OCI-LY7 (cell line): Measurements from ENCODE around the gene TALDO1. TPM values are rescaled to one million over a fixed set of nuclear protein-coding genes. Genes with fewer than 3 reads are reported as not detected.

ENCODE experiments used
- BruUV-seq: library from RNA; stranded (reverse); fragments of 400-500 nt; replicated peaks from 2 replicates; lab custom pipeline; 2021; lab: Mats Ljungman, UMichigan
- CTCF ChIA-PET: fragments of 300-600 bp; sonication (Branson Sonifier 250); formaldehyde crosslinking; loops from one replicate; lab custom pipeline; 2022; ENCODE audit warnings: antibody characterized with exemption; ENCODE audit not compliant: unreplicated experiment; lab: Charles Lee
- POLR2A ChIA-PET: fragments of 300-600 bp; sonication (Branson Sonifier 250); formaldehyde crosslinking; loops from one replicate; lab custom pipeline; 2022; ENCODE audit warnings: antibody characterized with exemption; lab: Charles Lee
- DNase-seq: peaks from one replicate; pipeline ENCODE4 v3.0.0-alpha.2; 2015; ENCODE audit warnings: low spot score
- H2AFZ ChIP-seq: fragments of 200-600 bp; sonication (generic), shearing (Covaris generic); 2 replicates; pipeline ENCODE4 v1.6.1; 2014; ENCODE audit warnings: mild to moderate bottlenecking, antibody characterized with exemption, low read length, moderate library complexity
- H3K27ac ChIP-seq: fragments of 200-600 bp; sonication (generic); 2 replicates; pipeline ENCODE4 v1.5.1; 2014; ENCODE audit warnings: mixed run types, low read depth, mild to moderate bottlenecking, moderate library complexity, low read length, inconsistent platforms; ENCODE audit not compliant: poor library complexity, severe bottlenecking
- H3K36me3 ChIP-seq: fragments of 200-600 bp; sonication (generic); 2 replicates; pipeline ENCODE4 v1.6.1; 2014; ENCODE audit warnings: mild to moderate bottlenecking, antibody characterized with exemption, low read length, moderate library complexity, mixed read lengths; ENCODE audit not compliant: insufficient read depth
- H3K4me1 ChIP-seq: fragments of 200-600 bp; sonication (generic); 2 replicates; pipeline ENCODE4 v1.5.1; 2014; ENCODE audit warnings: mild to moderate bottlenecking, low read length; ENCODE audit not compliant: insufficient read depth, poor library complexity, severe bottlenecking
- H3K4me2 ChIP-seq: fragments of 200-600 bp; sonication (generic); 2 replicates; pipeline ENCODE4 v1.6.1; 2014; ENCODE audit warnings: mild to moderate bottlenecking, low read length
- H3K4me3 ChIP-seq: fragments of 200-600 bp; sonication (generic); 2 replicates; pipeline ENCODE4 v1.5.1; 2014; ENCODE audit warnings: mild to moderate bottlenecking, low read depth, low read length; ENCODE audit not compliant: poor library complexity, severe bottlenecking
- H3K79me2 ChIP-seq: fragments of 200-600 bp; sonication (generic); 2 replicates; pipeline ENCODE4 v1.6.1; 2016; ENCODE audit warnings: low read depth, mild to moderate bottlenecking, low read length, moderate library complexity, mixed read lengths; ENCODE audit not compliant: insufficient read depth
- H3K9me2 ChIP-seq: fragments of 200-600 bp; sonication (generic); 2 replicates; pipeline ENCODE4 v1.6.1; 2016; ENCODE audit warnings: mild to moderate bottlenecking, low read length, mixed read lengths; ENCODE audit not compliant: insufficient read depth
- H3K9me3 ChIP-seq: fragments of 200-600 bp; sonication (generic); 2 replicates; pipeline ENCODE4 v1.6.1; 2014; ENCODE audit warnings: mild to moderate bottlenecking, mixed run types, low read length, mixed read lengths
- H4K20me1 ChIP-seq: fragments of 200-600 bp; sonication (generic); 2 replicates; pipeline ENCODE4 v1.6.1; 2014; ENCODE audit warnings: mild to moderate bottlenecking, antibody characterized with exemption, low read length, moderate library complexity, mixed read lengths; ENCODE audit not compliant: insufficient read depth
- EZH2phosphoT487 ChIP-seq: fragments of 200-600 bp; sonication (generic); IDR thresholded peaks from 2 replicates; pipeline ENCODE4 v1.6.1; 2018; ENCODE audit warnings: low read depth, borderline replicate concordance, mild to moderate bottlenecking, mixed run types, antibody characterized with exemption, low read length, moderate library complexity, mixed read lengths
- intact Hi-C: fragments of 100-400 bp; cut with micrococcal nuclease; formaldehyde crosslinking; loops from one replicate; pipeline ENCODE4 v1.10.0; 2022; ENCODE audit not compliant: unreplicated experiment
- total RNA-seq, 2 experiments: library from RNA; depleted of rRNA in 1 of 2; stranded (reverse); fragments of >200 nt in 1 of 2; shearing (Covaris generic) in 1 of 2; gene quantifications; 2 replicates each; pipeline ENCODE4 v1.2.3, GENCODE V29; 2014 to 2022
- TF ChIP-seq, protein P1 (sequence below): fragments of 200-600 bp; sonication (generic); conservative IDR thresholded peaks from 2 replicates; pipeline ENCODE4 v1.5.1; 2014; ENCODE audit warnings: mild to moderate bottlenecking, antibody characterized with exemption, low read length, moderate library complexity, mixed read lengths

The TALDO1 gene
- total RNA-seq, 2 experiments from 2014 or later = 172 to 226 TPM

DNA sequence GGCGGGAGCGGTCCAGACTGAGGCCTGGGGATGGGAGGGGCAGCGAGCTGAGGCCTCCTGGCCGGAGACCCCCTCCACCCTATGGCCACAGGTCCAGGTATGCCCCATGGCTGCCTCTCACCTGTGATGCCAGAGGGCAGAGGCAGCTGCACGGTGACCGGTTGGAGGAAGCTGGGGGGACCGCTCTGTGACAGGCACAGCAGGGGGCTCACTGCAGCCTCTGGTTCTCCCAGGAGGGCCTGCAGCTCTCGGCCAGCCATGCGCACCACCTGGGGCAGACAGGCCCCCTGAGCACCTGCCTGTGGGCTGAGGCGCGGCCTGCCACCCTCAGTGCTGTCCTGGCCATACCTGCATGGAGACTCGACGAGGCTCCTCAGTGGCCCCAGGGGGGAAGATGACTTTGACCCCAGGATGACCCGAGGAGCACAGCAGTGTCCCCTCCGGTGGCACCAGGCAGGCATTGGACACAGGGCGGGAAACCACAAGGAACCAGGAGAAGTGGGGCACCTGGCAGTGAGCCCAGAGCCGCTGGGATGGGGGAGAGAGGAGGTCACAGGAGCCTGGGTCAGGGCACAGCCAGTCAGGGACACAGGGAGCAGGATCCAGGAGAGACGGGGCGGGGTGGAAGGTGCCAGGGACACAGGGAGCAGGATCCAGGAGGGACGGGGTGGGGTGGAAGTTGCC, 54.0 kb downstream of the TALDO1 start:
- Histone ChIP-seq H3K4me3 (no peak overlapping the region), H3K79me2 (peaks cover 8% of the 10 kb centered on the region; the same call in 1 of the 2 replicates), H3K4me2 (no peak overlapping the region), H3K27ac (no peak overlapping the region), H3K9me2 (no peaks in the 10 kb centered on the region), H4K20me1 (no peaks in the 10 kb centered on the region), H3K4me1 (peaks cover 37% of the 10 kb centered on the region), H2AFZ (no peak overlapping the region), H3K9me3 (no peaks in the 10 kb centered on the region), H3K36me3 (peaks cover 30% of the 10 kb centered on the region; the same call in 1 of the 2 replicates)
- intact Hi-C loops = no loop called here
- BruUV-seq = no TSS peak
- ChIA-PET CTCF (no interaction called here), POLR2A (no interaction called here)
- TF ChIP-seq, protein P1, sequence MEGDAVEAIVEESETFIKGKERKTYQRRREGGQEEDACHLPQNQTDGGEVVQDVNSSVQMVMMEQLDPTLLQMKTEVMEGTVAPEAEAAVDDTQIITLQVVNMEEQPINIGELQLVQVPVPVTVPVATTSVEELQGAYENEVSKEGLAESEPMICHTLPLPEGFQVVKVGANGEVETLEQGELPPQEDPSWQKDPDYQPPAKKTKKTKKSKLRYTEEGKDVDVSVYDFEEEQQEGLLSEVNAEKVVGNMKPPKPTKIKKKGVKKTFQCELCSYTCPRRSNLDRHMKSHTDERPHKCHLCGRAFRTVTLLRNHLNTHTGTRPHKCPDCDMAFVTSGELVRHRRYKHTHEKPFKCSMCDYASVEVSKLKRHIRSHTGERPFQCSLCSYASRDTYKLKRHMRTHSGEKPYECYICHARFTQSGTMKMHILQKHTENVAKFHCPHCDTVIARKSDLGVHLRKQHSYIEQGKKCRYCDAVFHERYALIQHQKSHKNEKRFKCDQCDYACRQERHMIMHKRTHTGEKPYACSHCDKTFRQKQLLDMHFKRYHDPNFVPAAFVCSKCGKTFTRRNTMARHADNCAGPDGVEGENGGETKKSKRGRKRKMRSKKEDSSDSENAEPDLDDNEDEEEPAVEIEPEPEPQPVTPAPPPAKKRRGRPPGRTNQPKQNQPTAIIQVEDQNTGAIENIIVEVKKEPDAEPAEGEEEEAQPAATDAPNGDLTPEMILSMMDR = no peak
- no peak for TF ChIP-seq EZH2phosphoT487
- DNase-seq = no peak

DNA sequence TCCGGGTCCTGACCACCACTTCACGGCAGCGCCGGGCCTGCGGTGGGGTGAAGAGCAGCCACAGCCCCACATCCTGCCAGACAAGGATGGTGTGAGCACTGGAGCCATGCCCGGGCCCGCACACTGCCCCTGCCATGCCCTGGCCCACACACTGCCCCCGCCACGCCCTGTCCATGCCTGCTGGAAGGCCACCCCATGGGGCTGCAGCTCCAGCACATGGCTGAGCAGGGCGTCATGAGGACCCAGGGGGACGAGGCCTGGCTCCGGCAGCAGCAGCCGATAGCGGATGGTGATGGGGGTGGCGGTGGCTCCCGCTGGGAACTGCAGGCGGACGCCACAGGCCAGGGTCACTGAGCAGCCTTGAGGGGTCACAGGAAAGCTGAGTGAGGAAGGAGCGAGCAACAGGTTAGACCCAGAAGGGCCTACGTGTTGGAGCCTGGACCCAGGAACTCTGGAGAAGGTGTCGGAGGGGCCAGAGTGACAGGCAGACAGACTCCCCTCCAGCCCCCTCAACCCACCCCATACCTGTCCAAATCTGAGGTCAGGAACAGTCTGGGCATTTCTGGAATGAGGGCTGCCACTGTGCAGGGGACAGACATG, 54.9 kb downstream of the TALDO1 start:
- H3K9me3 ChIP-seq = no peaks in the 10 kb centered on the region
- H3K4me1 ChIP-seq = peaks cover 30% of the 10 kb centered on the region

More for the DNA sequence above, 54.9 kb downstream of the TALDO1 start:
- H3K36me3 ChIP-seq = peaks cover 30% of the 10 kb centered on the region; the same call in 1 of the 2 replicates
- no peaks in the 10 kb centered on the region for H3K9me2 ChIP-seq
- H3K27ac ChIP-seq = no peak overlapping the region
- intact Hi-C loops = no loop called here
- H4K20me1 ChIP-seq = no peaks in the 10 kb centered on the region
- BruUV-seq = no TSS peak
- H3K79me2 ChIP-seq = no peaks in the 10 kb centered on the region; the same call in 1 of the 2 replicates
- H2AFZ ChIP-seq = no peak overlapping the region
- no peak overlapping the region for H3K4me2 ChIP-seq
- no peak for DNase-seq
- TF ChIP-seq, protein P1 = no peak
- no peak for TF ChIP-seq EZH2phosphoT487
- no peak overlapping the region for H3K4me3 ChIP-seq
- CTCF ChIA-PET = no interaction called here
- POLR2A ChIA-PET = no interaction called here
